ENCODE measurements around the gene NARF. TPM values are rescaled to one million over a fixed set of nuclear protein-coding genes. Genes with fewer than 3 reads are reported as not detected.

The NARF gene
- total and polyA plus RNA-seq, 2 of the 8 experiments (the other 6 are each of a cell fraction or from before 2014, with no cell fraction given): 97.4 to 131 TPM

DNA sequence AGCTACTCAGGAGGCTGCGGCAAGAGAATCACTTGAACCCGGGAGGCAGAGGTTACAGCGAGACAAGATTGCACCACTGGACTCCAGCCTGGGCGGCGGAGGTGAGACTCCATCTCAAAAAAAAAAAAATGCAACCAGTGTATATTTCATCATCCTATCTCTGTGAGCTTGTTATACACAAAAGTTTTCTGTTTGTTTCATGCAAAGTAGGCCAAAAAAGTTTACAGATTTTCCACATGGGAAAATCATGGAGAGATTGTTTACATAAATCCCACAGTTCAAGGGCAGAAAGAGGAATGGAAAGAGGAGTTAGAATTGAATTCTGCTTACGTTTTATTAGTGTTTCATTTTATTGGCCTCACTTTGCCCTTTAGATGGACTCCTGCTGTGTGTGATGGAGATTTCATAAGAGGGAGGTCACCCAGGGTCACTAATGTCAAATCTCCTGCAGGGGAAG lies 24.7 kb downstream of the NARF start:
- Histone ChIP-seq H3K9me3 (ENCODE audit: insufficient read depth in 2 of 2, low read depth in 1 of 2, low read length in 1 of 2) (no peaks in the 10 kb centered on the region), H4K8ac (ENCODE audit: extremely low read depth, insufficient read depth, low read length) (no peak overlapping the region), H4K5ac (ENCODE audit: insufficient read length, low read depth, low read length) (no peak overlapping the region), H3K79me2 (ENCODE audit: control insufficient read depth in 1 of 2, insufficient read depth in 2 of 2, low read length in 2 of 2) (no peaks in the 10 kb centered on the region), H3K4me1 (replicated peaks in 1 of 4; ENCODE audit: control insufficient read depth in 3 of 4, insufficient read depth in 4 of 4, low read length in 3 of 4) (no peaks in the 10 kb centered on the region), H4K20me1 (replicated peaks in 1 of 2; ENCODE audit: control insufficient read depth in 1 of 2, insufficient read depth in 2 of 2, low read length in 2 of 2) (peaks cover 3% of the 10 kb centered on the region in 2 experiments), H3K4ac (replicated peaks; ENCODE audit: insufficient read length, low read depth, low read length) (no peak overlapping the region), H2AK5ac (ENCODE audit: low read depth, low read length) (no peak overlapping the region), H3K23me2 (ENCODE audit: low read depth, low read length) (no peaks in the 10 kb centered on the region), H2BK15ac (ENCODE audit: low read length) (no peak overlapping the region), H3K27ac (ENCODE audit: low read depth, low read length) (no peak overlapping the region), H3K4me3 (ENCODE audit: extremely low read depth in 1 of 4, insufficient read depth in 2 of 4, low read depth in 3 of 4, low read length in 4 of 4) (no peak overlapping the region), H3K79me1 (ENCODE audit: low read depth, low read length) (no peaks in the 10 kb centered on the region), H3K23ac (ENCODE audit: insufficient read length) (no peak overlapping the region), H2BK120ac (replicated peaks; ENCODE audit: low read depth, low read length) (no peak overlapping the region), H3K14ac (ENCODE audit: insufficient read length) (no peak overlapping the region), H3K27me3 (replicated peaks in 1 of 4; ENCODE audit: control insufficient read depth in 3 of 4, extremely low read depth in 1 of 4, insufficient read depth in 3 of 4, low read length in 3 of 4) (no peaks in the 10 kb centered on the region), H2BK5ac (ENCODE audit: low read depth, low read length) (no peak overlapping the region), H3K56ac (replicated peaks; ENCODE audit: insufficient read length, low read depth, low read length) (no peak overlapping the region), H3K36me3 (ENCODE audit: control insufficient read depth in 2 of 4, insufficient read depth in 4 of 4, low read length in 3 of 4) (peaks cover 20 to 58% (median 49%) of the 10 kb centered on the region in 4 experiments; a peak in 7 of 8 replicates), H2AFZ (ENCODE audit: low read length) (no peak overlapping the region), H2BK20ac (ENCODE audit: low read length) (no peak overlapping the region), H3K4me2 (ENCODE audit: insufficient read depth in 1 of 2, low read depth in 2 of 2, low read length in 2 of 2) (no peak overlapping the region), H4K91ac (replicated peaks; ENCODE audit: insufficient read length, low read length) (no peak overlapping the region), H2BK12ac (ENCODE audit: low read depth, low read length) (no peak overlapping the region), H3K18ac (ENCODE audit: extremely low read depth, low read length) (no peak overlapping the region), H3K9ac (replicated peaks in 1 of 4; ENCODE audit: extremely low read depth in 1 of 4, low read depth in 3 of 4, low read length in 3 of 4) (no peak overlapping the region)
- ChIA-PET POLR2A (ENCODE audit: partially characterized antibody) (interaction anchor here (0.7 to 0.9 kb wide), 2 partner anchors 11 to 527 kb away, joined by 3 read pairs; no protein-coding TSS in a partner anchor), CTCF (ENCODE audit: partially characterized antibody) (interaction anchor here (0.8 to 1.9 kb wide), 5 partner anchors 9 to 97 kb away, joined by 3 to 7 read pairs (median 4); no protein-coding TSS in a partner anchor)
- WGBS, 2 experiments (ENCODE audit: extremely low coverage in 1 of 2, insufficient coverage in 1 of 2, insufficient read length in 1 of 2, insufficient replicate concordance in 2 of 2, low coverage in 1 of 2, low lambda C conversion rate in 2 of 2, missing lambda C conversion rate in 1 of 2): 92% methylated on average over 6 of the region's 6 CpGs; no CpG with 5 or more reads in 1 of the 2 experiments
- FAIRE-seq (no peak), DNase-seq (ENCODE audit: low read depth in 1 of 2, low spot score in 2 of 2) (no peak)
- TF ChIP-seq SIX5 (IDR thresholded peaks at IDR 0.05; ENCODE audit: low read depth, low read length) (no peak), RNF2 (IDR thresholded peaks at IDR 0.05; ENCODE audit: borderline replicate concordance, low read depth, low read length, missing control alignments, poor library complexity, severe bottlenecking) (no peak), GTF2F1 (IDR thresholded peaks at IDR 0.05; ENCODE audit: borderline replicate concordance, low read depth, low read length) (no peak), TCF12 (IDR thresholded peaks at IDR 0.05; ENCODE audit: low read depth, low read length) (no peak)
